OCI-LY7 (cell line): ENCODE data around the gene OBSL1. TPM values are rescaled to one million over a fixed set of nuclear protein-coding genes. Genes with fewer than 3 reads are reported as not detected.

Experiments
- BruUV-seq: library from RNA; stranded (reverse); fragments of 400-500 nt; replicated peaks from 2 replicates; lab custom pipeline; 2021; lab: Mats Ljungman, UMichigan
- CTCF ChIA-PET: fragments of 300-600 bp; sonication (Branson Sonifier 250); formaldehyde crosslinking; loops from one replicate; lab custom pipeline; 2022; ENCODE audit warnings: antibody characterized with exemption; ENCODE audit not compliant: unreplicated experiment; lab: Charles Lee
- POLR2A ChIA-PET: fragments of 300-600 bp; sonication (Branson Sonifier 250); formaldehyde crosslinking; loops from one replicate; lab custom pipeline; 2022; ENCODE audit warnings: antibody characterized with exemption; lab: Charles Lee
- DNase-seq: peaks from one replicate; pipeline ENCODE4 v3.0.0-alpha.2; 2015; ENCODE audit warnings: low spot score
- H2AFZ ChIP-seq: fragments of 200-600 bp; sonication (generic), shearing (Covaris generic); 2 replicates; pipeline ENCODE4 v1.6.1; 2014; ENCODE audit warnings: mild to moderate bottlenecking, antibody characterized with exemption, low read length, moderate library complexity
- H3K27ac ChIP-seq: fragments of 200-600 bp; sonication (generic); 2 replicates; pipeline ENCODE4 v1.5.1; 2014; ENCODE audit warnings: mixed run types, low read depth, mild to moderate bottlenecking, moderate library complexity, low read length, inconsistent platforms; ENCODE audit not compliant: poor library complexity, severe bottlenecking
- H3K36me3 ChIP-seq: fragments of 200-600 bp; sonication (generic); 2 replicates; pipeline ENCODE4 v1.6.1; 2014; ENCODE audit warnings: mild to moderate bottlenecking, antibody characterized with exemption, low read length, moderate library complexity, mixed read lengths; ENCODE audit not compliant: insufficient read depth
- H3K4me1 ChIP-seq: fragments of 200-600 bp; sonication (generic); 2 replicates; pipeline ENCODE4 v1.5.1; 2014; ENCODE audit warnings: mild to moderate bottlenecking, low read length; ENCODE audit not compliant: insufficient read depth, poor library complexity, severe bottlenecking
- H3K4me2 ChIP-seq: fragments of 200-600 bp; sonication (generic); 2 replicates; pipeline ENCODE4 v1.6.1; 2014; ENCODE audit warnings: mild to moderate bottlenecking, low read length
- H3K4me3 ChIP-seq: fragments of 200-600 bp; sonication (generic); 2 replicates; pipeline ENCODE4 v1.5.1; 2014; ENCODE audit warnings: mild to moderate bottlenecking, low read depth, low read length; ENCODE audit not compliant: poor library complexity, severe bottlenecking
- H3K79me2 ChIP-seq: fragments of 200-600 bp; sonication (generic); 2 replicates; pipeline ENCODE4 v1.6.1; 2016; ENCODE audit warnings: low read depth, mild to moderate bottlenecking, low read length, moderate library complexity, mixed read lengths; ENCODE audit not compliant: insufficient read depth
- H3K9me2 ChIP-seq: fragments of 200-600 bp; sonication (generic); 2 replicates; pipeline ENCODE4 v1.6.1; 2016; ENCODE audit warnings: mild to moderate bottlenecking, low read length, mixed read lengths; ENCODE audit not compliant: insufficient read depth
- H3K9me3 ChIP-seq: fragments of 200-600 bp; sonication (generic); 2 replicates; pipeline ENCODE4 v1.6.1; 2014; ENCODE audit warnings: mild to moderate bottlenecking, mixed run types, low read length, mixed read lengths
- H4K20me1 ChIP-seq: fragments of 200-600 bp; sonication (generic); 2 replicates; pipeline ENCODE4 v1.6.1; 2014; ENCODE audit warnings: mild to moderate bottlenecking, antibody characterized with exemption, low read length, moderate library complexity, mixed read lengths; ENCODE audit not compliant: insufficient read depth
- EZH2phosphoT487 ChIP-seq: fragments of 200-600 bp; sonication (generic); IDR thresholded peaks from 2 replicates; pipeline ENCODE4 v1.6.1; 2018; ENCODE audit warnings: low read depth, borderline replicate concordance, mild to moderate bottlenecking, mixed run types, antibody characterized with exemption, low read length, moderate library complexity, mixed read lengths
- intact Hi-C: fragments of 100-400 bp; cut with micrococcal nuclease; formaldehyde crosslinking; loops from one replicate; pipeline ENCODE4 v1.10.0; 2022; ENCODE audit not compliant: unreplicated experiment
- total RNA-seq, 2 experiments: library from RNA; depleted of rRNA in 1 of 2; stranded (reverse); fragments of >200 nt in 1 of 2; shearing (Covaris generic) in 1 of 2; gene quantifications; 2 replicates each; pipeline ENCODE4 v1.2.3, GENCODE V29; 2014 to 2022
- TF ChIP-seq, protein P1 (sequence below): fragments of 200-600 bp; sonication (generic); conservative IDR thresholded peaks from 2 replicates; pipeline ENCODE4 v1.5.1; 2014; ENCODE audit warnings: mild to moderate bottlenecking, antibody characterized with exemption, low read length, moderate library complexity, mixed read lengths

OBSL1 gene
- total RNA-seq, 2 experiments from 2014 or later: 0.25 TPM; not detected in 1

DNA sequence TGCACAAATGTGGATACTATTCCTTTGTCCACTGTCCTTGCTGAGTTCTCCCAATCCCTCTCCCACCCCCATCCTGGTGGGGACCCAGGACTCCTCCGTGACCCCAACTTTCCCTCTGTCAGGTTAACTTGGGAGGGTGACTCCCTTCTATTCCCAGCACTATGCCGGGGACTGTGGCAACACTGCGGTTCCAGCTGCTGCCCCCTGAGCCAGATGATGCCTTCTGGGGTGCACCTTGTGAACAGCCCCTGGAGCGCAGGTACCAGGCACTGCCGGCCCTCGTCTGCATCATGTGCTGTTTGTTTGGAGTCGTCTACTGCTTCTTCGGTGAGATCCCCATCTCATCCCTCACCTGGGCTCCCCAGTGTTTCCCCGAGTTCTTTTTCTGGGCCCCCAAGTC is 26.8 kb downstream of the OBSL1 start:
- intact Hi-C loops: loop anchor here (5.0 kb wide), 2 partner anchors 157 to 367 kb away; partner anchors contain the start of genes CNPPD1, DNPEP and RETREG2
- BruUV-seq: TSS peak; percentile 48
- no peak overlapping the region for H2AFZ ChIP-seq

DNA sequence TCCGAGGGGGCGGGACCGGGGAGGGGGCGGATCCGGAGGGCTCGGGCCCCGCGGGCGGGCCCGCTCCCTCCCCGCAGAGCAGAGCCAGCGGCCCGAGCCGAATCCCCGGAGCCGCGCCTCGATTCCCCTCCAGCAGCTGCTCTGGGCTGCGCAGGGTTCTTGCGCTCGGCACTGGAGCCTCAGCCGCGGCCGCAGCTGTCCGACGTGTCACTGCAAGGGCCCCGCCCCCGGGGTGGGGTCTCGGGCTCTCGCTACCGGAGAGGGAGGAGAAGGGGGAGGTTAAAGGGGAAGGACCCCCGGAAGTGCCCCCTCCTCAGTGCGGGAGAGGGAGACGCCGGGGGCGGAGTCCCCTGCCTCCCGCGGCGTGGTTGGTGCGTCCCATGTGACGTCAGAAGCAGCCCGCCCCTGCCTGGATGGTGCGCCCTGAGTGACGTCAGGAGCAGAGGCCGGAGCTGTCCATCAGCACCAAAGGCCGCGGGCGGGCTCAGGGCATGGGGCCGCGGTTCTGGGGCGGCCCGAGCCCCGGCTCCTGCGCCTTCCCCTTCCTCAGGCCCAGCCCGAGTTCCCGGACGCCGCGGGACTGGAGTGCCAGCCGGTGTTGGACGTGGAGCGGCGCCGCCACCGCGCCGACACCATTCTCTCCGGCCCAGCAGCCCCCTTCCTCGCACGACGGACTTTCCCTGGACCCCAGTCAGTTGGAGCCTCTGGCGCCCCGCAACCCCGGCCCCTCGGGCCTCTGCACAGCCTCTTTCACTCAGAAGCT is 27.6 kb downstream of the OBSL1 start, which contains the start of the genes CHPF and TMEM198:
Gene CHPF, minus strand, starts transcription at position 214 of the 763 bp plus-strand sequence. CDS start 271 bp downstream, outside the sequence.
Gene TMEM198, plus strand, starts transcription at position 433 of the 763 bp plus-strand sequence. CDS start 700 bp downstream, outside the sequence.
- H3K9me2 ChIP-seq: no peaks in the 10 kb centered on the region
- no TSS peak for BruUV-seq
- POLR2A ChIA-PET: interaction anchor here (0.7 to 3.3 kb wide), 2 partner anchors 53 to 276 kb away, joined by 3 to 14 read pairs; partner anchors contain the start of gene STK11IP
- no peak for TF ChIP-seq EZH2phosphoT487
- TF ChIP-seq, protein P1, sequence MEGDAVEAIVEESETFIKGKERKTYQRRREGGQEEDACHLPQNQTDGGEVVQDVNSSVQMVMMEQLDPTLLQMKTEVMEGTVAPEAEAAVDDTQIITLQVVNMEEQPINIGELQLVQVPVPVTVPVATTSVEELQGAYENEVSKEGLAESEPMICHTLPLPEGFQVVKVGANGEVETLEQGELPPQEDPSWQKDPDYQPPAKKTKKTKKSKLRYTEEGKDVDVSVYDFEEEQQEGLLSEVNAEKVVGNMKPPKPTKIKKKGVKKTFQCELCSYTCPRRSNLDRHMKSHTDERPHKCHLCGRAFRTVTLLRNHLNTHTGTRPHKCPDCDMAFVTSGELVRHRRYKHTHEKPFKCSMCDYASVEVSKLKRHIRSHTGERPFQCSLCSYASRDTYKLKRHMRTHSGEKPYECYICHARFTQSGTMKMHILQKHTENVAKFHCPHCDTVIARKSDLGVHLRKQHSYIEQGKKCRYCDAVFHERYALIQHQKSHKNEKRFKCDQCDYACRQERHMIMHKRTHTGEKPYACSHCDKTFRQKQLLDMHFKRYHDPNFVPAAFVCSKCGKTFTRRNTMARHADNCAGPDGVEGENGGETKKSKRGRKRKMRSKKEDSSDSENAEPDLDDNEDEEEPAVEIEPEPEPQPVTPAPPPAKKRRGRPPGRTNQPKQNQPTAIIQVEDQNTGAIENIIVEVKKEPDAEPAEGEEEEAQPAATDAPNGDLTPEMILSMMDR: no peak
- DNase-seq: peak; percentile 99
- peak within 1 kb of the TSS; percentile 57 for H2AFZ ChIP-seq
- CTCF ChIA-PET: no interaction called here
- no peaks in the 10 kb centered on the region for H3K9me3 ChIP-seq
- H3K36me3 ChIP-seq: peaks cover 17% of the 10 kb centered on the region
- intact Hi-C loops: loop anchor here (1.0 to 5.0 kb wide), 4 partner anchors 48 to 366 kb away; partner anchors contain the start of genes CNPPD1, DNPEP, RETREG2 and STK11IP
- H3K4me3 ChIP-seq: peak within 1 kb of the TSS; percentile 80
- 0 out of 2 replicates have a peak, but pooled peaks cover 5% of the 10 kb centered on the region for H4K20me1 ChIP-seq
- peaks cover 9% of the 10 kb centered on the region; the same call in 1 of the 2 replicates for H3K79me2 ChIP-seq
- H3K4me1 ChIP-seq: no peaks in the 10 kb centered on the region
- peak within 1 kb of the TSS; percentile 81 for H3K4me2 ChIP-seq
- peak within 1 kb of the TSS; percentile 76 for H3K27ac ChIP-seq

More for the DNA sequence above, 26.8 kb downstream of the OBSL1 start:
- Histone ChIP-seq H4K20me1 (0 out of 2 replicates have a peak, but pooled peaks cover 5% of the 10 kb centered on the region), H3K9me3 (no peaks in the 10 kb centered on the region), H3K27ac (no peak overlapping the region), H3K4me3 (peak overlapping the region; percentile 80), H3K79me2 (peaks cover 9% of the 10 kb centered on the region; the same call in 1 of the 2 replicates), H3K9me2 (no peaks in the 10 kb centered on the region), H3K4me2 (peak overlapping the region; percentile 70), H3K4me1 (no peaks in the 10 kb centered on the region), H3K36me3 (peaks cover 13% of the 10 kb centered on the region)
- CTCF ChIA-PET: no interaction called here
- TF ChIP-seq, protein P1: no peak
- no peak for TF ChIP-seq EZH2phosphoT487
- POLR2A ChIA-PET: interaction anchor here (3.3 kb wide), 1 partner anchor 53 kb away, joined by 14 read pairs; the partner anchor contains the start of gene STK11IP
- no peak for DNase-seq
